Calu3 (cell line): ENCODE data around the gene NTNG1. TPM values are rescaled to one million over a fixed set of nuclear protein-coding genes. Genes with fewer than 3 reads are reported as not detected.

ENCODE experiments used
- BruUV-seq: library from RNA; stranded (reverse); fragments of 400-500 nt; replicated peaks from 2 replicates; lab custom pipeline; 2021; lab: Mats Ljungman, UMichigan
- CTCF ChIA-PET: fragments of 300-600 bp; sonication (Branson Sonifier 250); formaldehyde crosslinking; loops from one replicate; lab custom pipeline; 2022; ENCODE audit warnings: antibody characterized with exemption; lab: Charles Lee
- DNase-seq: peaks from one replicate; pipeline ENCODE4 v3.0.0; 2022
- H3K27ac Mint-ChIP-seq: one replicate; pipeline ENCODE4 v1.8.0; 2022; ENCODE audit warnings: mixed read lengths; ENCODE audit not compliant: unreplicated experiment
- H3K27me3 Mint-ChIP-seq: one replicate; pipeline ENCODE4 v1.8.0; 2022; ENCODE audit warnings: mixed read lengths; ENCODE audit not compliant: unreplicated experiment
- H3K36me3 Mint-ChIP-seq: one replicate; pipeline ENCODE4 v1.8.0; 2022; ENCODE audit warnings: mild to moderate bottlenecking, moderate library complexity, mixed read lengths; ENCODE audit not compliant: insufficient read depth, unreplicated experiment
- H3K4me1 Mint-ChIP-seq: one replicate; pipeline ENCODE4 v1.8.0; 2022; ENCODE audit warnings: mild to moderate bottlenecking, low read depth, mixed read lengths; ENCODE audit not compliant: unreplicated experiment
- H3K4me3 Mint-ChIP-seq: one replicate; pipeline ENCODE4 v1.8.0; 2022; ENCODE audit warnings: mild to moderate bottlenecking, low read depth, moderate library complexity, mixed read lengths; ENCODE audit not compliant: unreplicated experiment
- H3K9me3 Mint-ChIP-seq: one replicate; pipeline ENCODE4 v1.8.0; 2022; ENCODE audit warnings: low read depth, mixed read lengths; ENCODE audit not compliant: unreplicated experiment
- CTCF ChIP-seq: fragments of 200-600 bp; IDR thresholded peaks from one replicate; pipeline ENCODE4 v1.8.0; 2022; ENCODE audit warnings: antibody characterized with exemption; ENCODE audit not compliant: unreplicated experiment
- intact Hi-C: fragments of 100-400 bp; cut with micrococcal nuclease; formaldehyde crosslinking; loops from one replicate; pipeline ENCODE4 v1.10.0; 2022; ENCODE audit not compliant: unreplicated experiment
- total RNA-seq: library from RNA; stranded (reverse); gene quantifications from 2 replicates; pipeline ENCODE4 v1.2.3, GENCODE V29; 2022

Gene NTNG1
- total RNA-seq, 1 experiment from 2014 or later = 2.6 TPM

- CTCF ChIA-PET = no interaction called here
- no peak for DNase-seq
- intact Hi-C loops = no loop called here
- Mint-ChIP-seq H3K4me1 (no peaks in the 10 kb centered on the region), H3K27me3 (peaks cover 26% of the 10 kb centered on the region), H3K36me3 (no peaks in the 10 kb centered on the region), H3K9me3 (no peaks in the 10 kb centered on the region), H3K4me3 (no peak overlapping the region), H3K27ac (no peak overlapping the region)
- no TSS peak for BruUV-seq
- TF ChIP-seq CTCF = no peak
Measured at GRCh38 chr1:107467286-107467685, 326.4 kb downstream of the NTNG1 start.

DNA sequence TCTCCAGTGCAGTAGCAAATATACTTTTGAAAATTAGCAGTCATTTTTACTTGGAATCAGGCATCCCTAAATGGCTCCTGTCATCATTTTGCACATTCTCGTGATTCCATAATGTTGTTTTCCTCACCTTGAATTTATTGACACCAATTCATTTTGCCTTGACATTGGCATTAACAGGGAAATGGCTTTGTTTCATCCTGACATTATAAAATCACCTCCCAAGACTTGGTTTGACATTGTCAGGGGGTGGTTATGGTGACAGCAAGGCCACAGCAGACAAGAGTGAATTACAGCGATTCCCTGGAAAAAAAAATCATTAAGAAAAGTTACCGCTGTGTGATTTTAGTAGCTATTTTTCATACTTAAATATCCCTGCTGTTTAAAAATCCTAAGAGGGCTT is 327.0 kb downstream of the NTNG1 start:
- DNase-seq = no peak

GRCh38 chr1:107473065-107473464 is 332.2 kb downstream of the NTNG1 start:
- H3K27me3 Mint-ChIP-seq = peaks cover 25% of the 10 kb centered on the region
- no peak overlapping the region for H3K4me3 Mint-ChIP-seq
- no peak overlapping the region for H3K27ac Mint-ChIP-seq
- H3K9me3 Mint-ChIP-seq = peaks cover 4% of the 10 kb centered on the region
- CTCF ChIA-PET = no interaction called here
- H3K36me3 Mint-ChIP-seq = no peaks in the 10 kb centered on the region
- H3K4me1 Mint-ChIP-seq = no peaks in the 10 kb centered on the region
- intact Hi-C loops = no loop called here
- no peak for TF ChIP-seq CTCF
- BruUV-seq = no TSS peak
- DNase-seq = no peak

More for the DNA sequence above, 327.0 kb downstream of the NTNG1 start:
- CTCF ChIA-PET = no interaction called here
- no peak for TF ChIP-seq CTCF
- Mint-ChIP-seq H3K27me3 (peaks cover 26% of the 10 kb centered on the region), H3K27ac (no peak overlapping the region), H3K36me3 (no peaks in the 10 kb centered on the region), H3K4me1 (no peaks in the 10 kb centered on the region), H3K4me3 (no peak overlapping the region), H3K9me3 (no peaks in the 10 kb centered on the region)
- intact Hi-C loops = no loop called here
- no TSS peak for BruUV-seq

GRCh38 chr1:107474877-107475612 is 334.2 kb downstream of the NTNG1 start:
- intact Hi-C loops = no loop called here
- Mint-ChIP-seq H3K27ac (no peak overlapping the region), H3K9me3 (peaks cover 4% of the 10 kb centered on the region), H3K36me3 (no peaks in the 10 kb centered on the region), H3K4me3 (no peak overlapping the region), H3K27me3 (peaks cover 25% of the 10 kb centered on the region), H3K4me1 (no peaks in the 10 kb centered on the region)
- TF ChIP-seq CTCF = no peak
- CTCF ChIA-PET = no interaction called here
- no TSS peak for BruUV-seq
- DNase-seq = no peak
